Globus pallidus (tissue), 1 donor: ENCODE measurements around the gene EPG5.
"Not testable (repeated sequence)": the region's sequence is repeated elsewhere in the genome, so short reads cannot be mapped to it uniquely, and the experiment has no call there.

Experiments used
- DNase-seq: peaks from one replicate; pipeline ENCODE4 v3.0.0-alpha.2; 2015; ENCODE audit warnings: low spot score

EPG5 gene

DNA sequence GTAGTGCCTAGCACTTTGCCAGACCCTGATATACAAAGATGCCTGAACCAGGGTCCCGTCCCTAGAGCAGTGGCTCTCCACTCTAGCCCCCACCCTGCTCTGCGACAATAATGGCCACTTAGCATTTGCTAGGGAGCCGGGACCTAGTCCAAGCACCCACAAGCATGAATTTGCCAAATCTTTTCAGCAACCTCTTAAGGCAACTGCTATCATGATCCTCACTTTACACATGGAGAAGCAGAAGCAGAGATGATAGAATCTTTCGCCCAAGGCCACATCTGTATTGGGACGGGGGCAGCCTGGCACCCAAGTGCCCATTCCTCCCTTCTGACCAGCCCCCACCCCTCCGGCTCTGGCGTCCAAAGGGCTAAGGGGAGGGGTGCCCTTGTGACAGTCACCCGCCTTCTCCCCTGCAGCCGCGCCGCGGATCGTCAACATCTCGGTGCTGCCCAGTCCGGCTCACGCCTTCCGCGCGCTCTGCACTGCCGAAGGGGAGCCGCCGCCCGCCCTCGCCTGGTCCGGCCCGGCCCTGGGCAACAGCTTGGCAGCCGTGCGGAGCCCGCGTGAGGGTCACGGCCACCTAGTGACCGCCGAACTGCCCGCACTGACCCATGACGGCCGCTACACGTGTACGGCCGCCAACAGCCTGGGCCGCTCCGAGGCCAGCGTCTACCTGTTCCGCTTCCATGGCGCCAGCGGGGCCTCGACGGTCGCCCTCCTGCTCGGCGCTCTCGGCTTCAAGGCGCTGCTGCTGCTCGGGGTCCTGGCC, 128.6 kb downstream of the EPG5 start:
- DNase-seq, result peak; percentile 7

DNA sequence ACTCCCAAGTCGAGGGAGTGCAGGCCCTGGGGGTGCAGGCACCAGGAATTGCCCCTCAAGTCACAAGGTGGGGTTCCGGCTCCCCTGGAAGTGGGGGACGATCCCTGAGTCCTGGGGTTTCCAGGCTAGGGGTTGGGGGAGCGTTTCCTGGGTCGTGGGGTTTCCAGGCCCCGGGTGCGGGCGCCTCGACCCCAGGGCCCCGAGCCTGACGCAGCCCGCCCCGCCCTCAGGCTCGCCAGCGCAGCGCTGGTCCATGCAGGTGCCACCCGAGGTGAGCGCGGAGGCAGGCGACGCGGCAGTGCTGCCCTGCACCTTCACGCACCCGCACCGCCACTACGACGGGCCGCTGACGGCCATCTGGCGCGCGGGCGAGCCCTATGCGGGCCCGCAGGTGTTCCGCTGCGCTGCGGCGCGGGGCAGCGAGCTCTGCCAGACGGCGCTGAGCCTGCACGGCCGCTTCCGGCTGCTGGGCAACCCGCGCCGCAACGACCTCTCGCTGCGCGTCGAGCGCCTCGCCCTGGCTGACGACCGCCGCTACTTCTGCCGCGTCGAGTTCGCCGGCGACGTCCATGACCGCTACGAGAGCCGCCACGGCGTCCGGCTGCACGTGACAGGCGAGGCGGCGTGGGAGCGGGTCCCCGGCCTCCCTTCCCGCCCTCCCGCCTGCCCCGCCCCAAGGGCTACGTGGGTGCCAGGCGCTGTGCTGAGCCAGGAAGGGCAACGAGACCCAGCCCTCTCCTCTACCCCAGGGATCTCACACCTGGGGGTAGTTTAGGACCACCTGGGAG, 129.7 kb downstream of the EPG5 start:
- DNase-seq, result no peak

- DNase-seq, result no peak
These were observed 130.6 kb downstream of the EPG5 start for GRCh38 chr18:45836242-45837205.

DNA sequence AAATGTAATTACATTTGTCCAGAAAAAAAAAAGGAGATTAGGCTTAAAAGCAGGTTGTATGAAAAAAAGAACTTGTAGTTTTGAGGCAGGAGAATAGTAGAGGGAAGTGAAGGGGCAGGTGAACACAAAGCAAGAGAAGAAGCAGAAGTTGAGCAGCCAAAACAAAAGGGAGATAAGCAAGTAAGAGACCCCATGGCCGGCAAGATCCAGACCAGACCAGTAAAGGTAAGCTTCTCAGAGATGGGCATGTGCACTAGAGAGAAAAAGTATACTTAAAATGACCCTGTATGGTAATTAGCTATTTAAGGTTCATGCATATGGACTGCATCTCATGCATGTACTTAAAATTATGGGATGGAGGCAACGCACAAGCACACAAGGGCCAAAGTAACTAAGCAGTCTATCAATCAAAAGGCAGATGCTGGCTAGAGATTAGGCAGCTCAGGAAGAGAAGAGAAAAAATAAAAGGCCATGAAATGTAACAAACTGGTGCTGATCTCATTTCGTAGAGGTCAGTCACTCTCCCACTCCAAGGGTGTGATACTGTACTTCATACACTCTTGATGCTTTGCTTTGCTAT, 132.0 kb downstream of the EPG5 start:
- no peak for DNase-seq

DNA sequence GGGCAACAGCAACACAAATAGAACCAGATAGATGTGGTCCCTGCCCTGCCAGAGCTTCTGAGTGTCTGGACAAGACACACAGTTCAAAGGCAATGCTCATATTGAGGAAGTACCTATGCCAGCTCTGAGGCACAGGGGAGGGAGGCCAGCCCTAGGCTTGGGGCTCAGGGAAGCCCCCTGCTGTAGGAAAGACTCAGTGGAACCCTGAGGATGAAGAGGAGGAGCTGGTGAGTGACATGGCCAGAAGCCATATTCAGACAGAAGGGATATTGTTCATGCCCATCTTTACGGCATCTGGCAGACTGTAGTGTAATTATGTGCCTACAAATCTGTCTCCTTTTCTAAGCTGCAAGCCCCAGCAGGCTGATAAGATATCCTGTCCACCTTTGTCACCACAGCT, 132.8 kb downstream of the EPG5 start:
- no peak for DNase-seq

GRCh38 chr18:45833846-45834245, 133.3 kb downstream of the EPG5 start:
- no peak for DNase-seq

GRCh38 chr18:45830917-45831316, 136.2 kb downstream of the EPG5 start:
- no peak for DNase-seq

- no peak for DNase-seq
These were observed 137.3 kb downstream of the EPG5 start for GRCh38 chr18:45829855-45830254.

DNA sequence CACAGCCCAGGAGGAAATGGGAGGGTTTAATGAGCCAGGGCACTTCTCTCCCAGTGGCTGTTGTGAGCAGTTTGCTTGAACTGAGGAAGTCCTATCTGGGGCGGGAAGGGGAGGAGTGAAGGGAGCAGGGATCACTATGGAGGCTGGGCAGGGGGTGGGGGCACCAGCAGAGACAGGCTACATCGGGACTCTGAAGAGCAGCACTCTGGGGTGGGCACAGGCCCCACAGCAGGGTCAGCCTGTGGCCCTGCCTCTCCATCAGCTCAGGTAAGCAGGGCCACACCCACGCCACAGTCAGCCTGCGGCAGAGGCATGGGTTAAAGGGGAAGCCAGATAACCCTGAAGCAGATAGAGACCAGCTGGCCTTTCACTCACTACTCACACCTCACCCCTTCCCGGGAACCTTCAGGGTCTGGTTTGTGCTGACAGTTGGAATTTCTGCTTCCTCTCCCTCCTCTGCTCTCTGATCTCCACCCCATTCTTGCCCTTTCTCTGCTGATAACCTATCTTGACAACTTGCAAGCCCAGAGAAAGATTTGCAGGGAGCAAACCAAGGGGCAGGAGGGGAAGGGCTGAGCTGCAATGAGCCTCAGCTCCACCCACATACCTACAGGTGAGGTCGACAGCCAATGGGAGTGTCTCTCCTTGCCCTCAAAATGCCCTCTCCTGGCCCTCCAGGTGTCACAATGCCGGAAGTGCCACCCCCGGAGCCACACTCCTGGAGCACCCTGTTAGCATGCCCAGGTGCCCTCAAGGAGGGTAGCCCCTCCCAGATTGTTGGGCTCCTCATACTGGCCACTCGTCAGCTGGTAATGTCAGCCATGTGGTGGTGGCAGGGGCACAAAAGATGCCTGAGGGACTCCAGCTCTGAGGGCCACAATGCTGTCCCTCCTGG, 138.0 kb downstream of the EPG5 start:
- DNase-seq, result no peak

GRCh38 chr18:45826716-45827115, 140.4 kb downstream of the EPG5 start:
- DNase-seq, result not testable (repeated sequence)

GRCh38 chr18:45826084-45826483, 141.0 kb downstream of the EPG5 start:
- no peak for DNase-seq

DNA sequence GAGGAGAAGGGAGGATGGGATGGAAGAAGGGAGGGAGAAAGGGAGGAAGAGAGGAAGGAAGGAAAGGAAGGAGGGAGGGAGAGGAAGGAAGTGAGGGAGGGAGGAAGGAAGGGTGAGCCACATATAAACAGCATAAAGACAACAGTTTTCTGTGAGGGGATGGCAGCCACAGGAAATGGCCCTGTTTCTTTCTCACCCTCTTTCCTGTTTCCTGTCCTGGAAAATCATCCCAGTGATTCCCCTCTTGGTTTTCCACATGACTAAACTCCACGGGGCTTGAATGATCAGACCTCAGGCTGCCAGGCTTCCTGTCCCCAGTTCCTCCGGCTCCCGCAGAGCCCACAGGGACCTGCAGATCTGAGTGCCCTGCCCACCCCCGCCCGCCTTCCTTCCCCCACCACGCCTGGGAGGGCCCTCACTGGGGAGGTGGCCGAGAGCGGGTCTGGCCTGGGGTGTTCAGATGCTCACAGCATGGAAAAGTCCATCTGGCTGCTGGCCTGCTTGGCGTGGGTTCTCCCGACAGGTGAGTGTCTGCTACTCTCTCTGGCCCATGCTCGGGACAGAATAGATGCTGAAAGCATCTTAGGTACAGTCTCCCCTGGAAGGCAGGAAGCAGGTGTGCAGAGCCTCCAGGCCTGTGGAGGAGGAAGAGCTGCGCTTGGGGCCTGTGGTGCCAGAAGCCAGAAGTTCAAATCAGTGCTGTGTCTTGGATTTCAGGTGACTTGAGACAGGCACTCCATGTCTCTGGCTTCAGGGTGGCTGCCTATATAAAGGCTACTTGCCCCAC, 141.7 kb downstream of the EPG5 start, which contains the start of gene SIGLEC15:
Gene SIGLEC15, plus strand, starts transcription at position 418 of the 787 bp plus-strand sequence. Its CDS starts 54 bp downstream, at position 472.
- no peak for DNase-seq

GRCh38 chr18:45821711-45822110, 145.4 kb downstream of the EPG5 start:
- DNase-seq, result no peak

- no peak for DNase-seq
These were observed 146.1 kb downstream of the EPG5 start for GRCh38 chr18:45821026-45821425.

DNA sequence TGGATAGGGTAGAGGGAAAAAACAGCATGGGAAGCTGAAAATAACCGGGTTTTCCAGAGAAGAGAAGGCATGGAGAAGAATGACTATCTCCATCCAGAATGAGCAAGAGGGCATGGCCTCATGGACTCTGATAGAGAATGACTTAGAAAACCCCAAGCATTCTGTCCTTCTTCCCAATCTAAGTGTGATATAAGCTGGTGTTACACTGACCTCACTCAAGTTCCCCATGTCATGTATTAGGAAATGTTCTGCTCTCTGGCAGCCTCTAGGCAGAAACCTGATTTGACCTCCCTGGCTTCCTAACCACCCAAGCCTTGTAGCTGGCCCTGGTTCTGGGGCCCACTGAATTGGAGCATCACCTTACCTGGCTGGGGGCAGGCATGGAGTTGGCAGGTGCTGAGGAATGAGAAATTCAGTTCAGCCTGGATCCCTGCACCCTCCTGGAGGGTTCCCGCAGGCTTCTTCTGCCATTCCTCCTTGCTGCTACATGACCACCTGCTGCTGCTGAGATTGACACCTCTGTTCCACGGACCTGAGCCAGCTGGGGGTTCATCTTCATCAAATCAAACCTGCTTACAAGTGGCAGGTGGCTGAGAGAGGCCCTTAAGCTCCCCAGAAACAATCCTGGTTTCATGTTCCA, 146.9 kb downstream of the EPG5 start:
- no peak for DNase-seq

DNA sequence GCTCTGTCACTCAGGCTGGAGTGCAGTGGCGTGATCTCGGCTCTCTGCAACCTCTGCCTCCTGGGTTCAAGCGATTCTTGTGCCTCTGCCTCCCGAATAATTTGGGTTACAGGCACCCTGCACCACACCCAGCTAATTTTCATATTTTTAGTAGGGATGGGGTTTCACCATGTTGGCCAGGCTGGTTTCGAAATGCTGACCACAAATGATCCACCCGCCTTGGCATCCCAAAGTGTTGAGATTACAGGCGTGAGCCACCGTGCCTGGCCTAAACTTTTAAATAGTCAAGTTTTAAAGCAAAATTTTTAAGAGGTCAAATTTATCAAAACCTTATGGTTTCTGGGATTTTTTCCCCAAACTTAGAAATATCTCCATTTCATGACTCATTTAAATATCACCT, 148.4 kb downstream of the EPG5 start:
- DNase-seq, result not testable (repeated sequence)

GRCh38 chr18:45817543-45817942, 149.6 kb downstream of the EPG5 start:
- DNase-seq, result no peak

DNA sequence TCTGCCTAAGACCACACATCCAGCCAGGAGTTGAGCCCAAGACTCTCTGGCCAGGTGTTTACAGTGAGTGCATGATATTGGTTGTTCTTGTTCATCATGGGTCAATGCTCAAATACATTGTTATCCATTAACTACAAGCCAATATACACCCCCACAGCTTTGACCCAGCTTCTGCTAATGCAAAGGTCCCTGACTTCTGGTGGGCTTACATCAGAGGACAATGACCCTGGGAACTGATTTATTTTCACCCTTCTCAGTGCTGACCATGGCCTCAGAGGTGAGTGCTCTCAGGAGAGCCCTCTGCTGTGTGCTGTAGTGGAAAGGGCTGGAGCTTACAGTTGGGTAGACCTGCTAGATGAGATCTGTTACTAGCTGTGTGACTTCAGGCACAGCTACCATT, 152.4 kb downstream of the EPG5 start:
- DNase-seq, result not testable (repeated sequence)

GRCh38 chr18:45807144-45807543, 160.0 kb downstream of the EPG5 start:
- not testable (repeated sequence) for DNase-seq
